Activated CD4-positive, alpha-beta T cell treated with anti-CD3 and anti-CD28 coated beads, Interleukin-2, amount 50 U/mL, for 4 hours (primary cell): ENCODE results near the gene LRWD1.
"Not testable (repeated sequence)": the region's sequence is repeated elsewhere in the genome, so short reads cannot be mapped to it uniquely, and the experiment has no call there.

Experiments used
- DNase-seq, 2 experiments: peaks; one replicate each; pipeline ENCODE4 v3.0.0-alpha.2; 2020

Gene LRWD1

DNA sequence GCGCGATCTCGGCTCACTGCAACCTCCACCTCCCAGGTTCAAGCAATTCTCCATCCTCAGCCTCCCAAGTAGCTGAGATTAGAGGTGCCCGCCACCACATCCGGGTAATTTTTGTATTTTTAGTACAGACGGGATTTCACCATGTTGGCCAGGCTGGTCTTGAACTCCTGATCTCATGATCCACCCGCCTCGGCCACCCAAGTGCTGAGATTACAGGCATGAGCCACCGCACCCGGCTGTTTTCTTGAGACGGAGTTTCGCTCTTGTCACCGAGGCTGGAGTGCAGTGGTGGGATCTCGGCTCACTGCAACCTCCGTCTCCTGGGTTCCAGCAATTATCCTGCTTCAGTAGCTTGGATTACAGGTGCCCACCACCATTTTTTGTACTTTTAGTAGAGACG lies 33.5 kb downstream of the LRWD1 start:
- not testable (repeated sequence) for DNase-seq

GRCh38 chr7:102503141-102503540 lies 38.4 kb downstream of the LRWD1 start:
- DNase-seq = not testable (repeated sequence)

DNA sequence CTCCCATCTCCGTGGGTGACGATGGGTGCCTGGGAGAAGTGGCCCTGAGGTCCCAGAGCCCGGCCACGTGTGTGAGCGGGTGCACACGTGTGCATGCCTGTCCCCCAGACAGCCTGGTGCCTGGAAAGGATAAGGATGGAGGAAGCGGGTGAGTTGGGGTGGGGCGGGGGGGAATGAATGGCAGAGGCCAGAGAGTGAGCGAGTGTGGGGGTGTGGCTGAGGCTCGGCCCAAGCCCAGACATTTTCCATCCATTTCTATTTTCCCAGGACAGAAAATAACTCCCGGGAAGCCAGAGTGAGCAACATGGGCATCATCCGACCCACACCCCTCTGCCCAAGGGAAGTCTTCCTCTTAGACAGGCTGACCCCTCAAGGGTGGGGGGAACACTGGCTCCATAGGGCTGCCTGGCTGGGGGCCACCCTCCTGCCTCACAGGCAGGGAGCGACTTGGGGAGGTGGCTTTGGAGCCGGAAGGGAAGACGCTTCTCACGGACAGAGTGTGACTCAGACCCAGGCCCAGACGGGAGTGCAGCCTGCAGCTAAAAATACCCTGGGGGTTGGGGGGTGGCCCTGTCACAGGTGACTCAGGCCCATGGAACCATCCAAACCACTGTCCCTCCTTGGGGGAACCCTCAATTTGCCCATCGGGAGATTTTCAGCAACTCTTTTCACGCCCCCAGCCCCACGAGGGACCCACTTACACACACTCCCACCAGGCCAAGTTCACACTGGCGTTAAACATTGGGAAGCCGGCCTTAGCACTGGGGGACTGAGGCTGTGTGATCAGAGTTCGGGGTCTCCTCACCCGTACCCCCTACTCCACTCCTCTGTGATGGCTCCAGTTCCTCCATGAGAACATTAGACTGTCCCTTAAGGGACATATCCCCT lies 40.8 kb downstream of the LRWD1 start:
- not testable (repeated sequence) for DNase-seq

GRCh38 chr7:102507410-102508088 lies 42.8 kb downstream of the LRWD1 start:
- DNase-seq = not testable (repeated sequence)

GRCh38 chr7:102510575-102510974 lies 45.8 kb downstream of the LRWD1 start:
- DNase-seq = not testable (repeated sequence)

DNA sequence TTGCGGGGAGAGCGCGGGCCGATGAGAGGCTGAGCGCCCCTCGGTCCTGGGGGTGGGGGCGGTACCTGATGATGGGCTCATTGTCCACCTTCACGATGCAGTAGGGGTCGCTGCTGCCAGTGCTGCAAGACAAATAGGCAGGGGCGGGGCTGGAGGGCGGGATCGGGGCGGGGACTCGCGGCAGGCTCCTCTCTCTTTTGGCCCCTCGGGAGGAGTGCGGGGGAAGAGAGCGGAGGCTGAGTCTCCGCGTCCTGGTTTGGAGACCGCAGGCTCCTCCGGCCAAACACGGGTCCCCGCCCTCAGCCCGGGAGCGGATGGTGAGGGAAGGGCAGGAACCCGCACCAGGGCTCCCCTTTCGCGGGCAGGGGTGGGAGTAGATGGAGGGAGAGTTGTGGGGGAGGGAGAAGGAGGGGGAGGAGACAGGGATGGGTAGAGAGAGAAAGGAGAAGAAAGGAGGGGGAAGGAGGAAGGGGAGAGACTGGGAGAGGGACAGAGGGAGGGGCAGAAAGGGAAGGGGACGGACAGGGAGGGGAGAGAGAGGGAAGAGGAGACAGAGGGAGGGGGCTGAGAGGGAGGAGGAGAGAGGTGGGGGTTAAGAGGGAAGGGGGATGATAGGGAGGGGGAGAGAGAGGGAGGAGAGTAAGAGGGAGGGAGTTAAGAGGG lies 47.2 kb downstream of the LRWD1 start:
- not testable (repeated sequence) for DNase-seq

DNA sequence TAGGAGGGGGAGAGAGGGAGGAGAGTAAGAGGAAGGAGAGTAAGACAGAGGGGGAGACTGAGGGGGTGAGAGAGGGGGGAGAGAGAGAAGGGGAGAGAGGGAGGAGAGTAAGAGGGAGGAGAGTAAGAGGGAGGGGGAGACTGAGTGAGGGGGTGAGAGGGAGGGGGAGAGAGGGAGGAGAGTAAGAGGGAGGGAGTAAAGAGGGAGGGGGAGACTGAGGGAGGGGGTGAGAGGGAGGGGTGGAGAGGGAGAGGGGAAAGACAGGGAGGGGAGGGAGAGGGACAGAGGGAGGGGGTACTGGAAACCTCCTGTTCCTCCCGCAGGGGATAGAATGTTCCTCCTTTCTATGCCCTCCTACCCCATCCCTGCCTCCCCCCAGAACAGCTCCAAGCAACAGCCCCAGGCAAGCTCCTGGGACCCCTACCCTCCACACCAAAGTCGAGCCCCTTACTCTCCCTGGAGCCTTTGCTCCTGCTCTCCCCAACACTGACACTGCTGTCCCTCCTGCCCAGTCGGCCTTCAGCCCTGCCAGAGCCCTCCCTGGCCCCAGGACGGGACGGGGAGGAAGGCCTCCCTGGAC lies 47.9 kb downstream of the LRWD1 start:
- DNase-seq = not testable (repeated sequence)

DNA sequence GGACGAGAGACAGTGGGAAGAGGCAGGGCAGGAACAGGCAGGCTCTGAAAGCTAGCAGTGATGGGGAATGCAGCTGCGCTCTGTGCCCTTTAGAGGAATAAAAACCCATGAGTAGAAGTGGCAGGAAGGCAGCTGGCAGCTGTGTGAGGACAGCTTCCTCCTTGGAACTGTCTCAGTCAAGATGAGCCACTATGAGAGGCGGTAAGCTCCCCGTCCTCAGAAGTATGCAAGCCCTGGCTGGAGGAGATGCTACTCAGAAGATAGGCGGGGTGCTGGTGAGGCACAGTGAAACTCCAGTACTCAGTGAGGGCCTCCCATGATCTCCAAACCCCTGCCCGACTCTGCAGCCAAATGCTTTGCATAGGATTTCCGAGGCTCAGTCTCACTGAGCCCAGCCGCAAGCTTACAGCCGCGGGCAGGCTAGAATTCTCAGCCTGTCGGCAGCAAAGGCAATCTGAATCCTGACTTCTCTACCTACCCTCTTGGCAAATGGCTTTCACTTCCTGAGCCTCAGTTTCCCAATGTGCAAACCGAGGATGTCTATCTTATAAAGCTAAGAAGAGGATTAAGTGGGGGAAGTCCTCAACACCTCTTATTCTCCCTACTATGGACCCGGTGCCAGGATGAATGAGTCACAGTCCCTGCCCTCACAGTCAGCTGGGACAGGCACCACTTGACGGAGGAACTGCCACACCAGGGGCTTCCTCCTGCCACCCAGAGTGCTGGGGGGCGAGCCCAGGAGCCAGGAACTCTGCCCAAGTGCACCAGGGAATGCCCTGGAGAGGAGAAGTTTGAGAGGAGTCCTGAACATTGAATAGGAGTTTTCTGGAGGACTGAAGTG lies 50.3 kb downstream of the LRWD1 start:
- not testable (repeated sequence) for DNase-seq

DNA sequence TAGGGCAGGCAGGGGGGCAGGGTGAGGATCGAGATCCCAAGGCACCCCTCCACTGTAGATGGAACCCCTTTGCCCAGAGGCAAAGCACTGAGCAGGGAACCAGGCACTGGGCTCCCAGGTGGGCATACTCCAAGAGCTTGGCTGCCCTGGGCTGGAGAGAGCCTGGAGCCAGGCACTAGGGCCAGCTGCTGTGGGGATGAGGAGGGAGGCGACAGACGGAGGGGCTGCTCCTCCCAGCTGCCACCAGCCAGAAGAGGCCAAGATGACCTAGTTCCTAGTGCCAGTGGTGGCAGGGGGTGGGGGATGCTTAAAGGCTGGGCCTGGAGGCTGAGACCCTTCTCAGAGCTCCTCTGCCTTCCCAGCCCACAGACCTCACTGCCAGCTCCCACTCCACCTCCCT lies 51.1 kb downstream of the LRWD1 start:
- not testable (repeated sequence) for DNase-seq

DNA sequence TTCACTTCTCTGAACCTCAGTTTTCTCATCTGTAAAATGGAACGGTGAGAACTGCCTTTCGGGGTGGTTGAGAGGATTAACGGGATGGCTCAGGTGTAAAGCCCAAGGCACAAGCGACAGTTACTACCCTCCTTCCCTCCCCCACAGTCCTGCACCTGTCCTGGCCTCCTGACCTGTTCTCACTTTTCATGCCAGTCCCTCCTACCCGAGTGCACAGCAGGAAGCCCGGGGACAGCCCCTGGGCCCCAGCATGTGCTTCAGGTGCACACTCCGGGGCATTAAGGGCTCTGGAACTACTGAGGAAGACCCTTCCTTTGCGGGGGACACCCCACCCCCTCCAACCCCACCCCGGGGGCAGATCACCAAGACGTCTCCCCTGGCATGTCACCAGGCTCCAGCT lies 52.2 kb downstream of the LRWD1 start:
- DNase-seq = not testable (repeated sequence)

DNA sequence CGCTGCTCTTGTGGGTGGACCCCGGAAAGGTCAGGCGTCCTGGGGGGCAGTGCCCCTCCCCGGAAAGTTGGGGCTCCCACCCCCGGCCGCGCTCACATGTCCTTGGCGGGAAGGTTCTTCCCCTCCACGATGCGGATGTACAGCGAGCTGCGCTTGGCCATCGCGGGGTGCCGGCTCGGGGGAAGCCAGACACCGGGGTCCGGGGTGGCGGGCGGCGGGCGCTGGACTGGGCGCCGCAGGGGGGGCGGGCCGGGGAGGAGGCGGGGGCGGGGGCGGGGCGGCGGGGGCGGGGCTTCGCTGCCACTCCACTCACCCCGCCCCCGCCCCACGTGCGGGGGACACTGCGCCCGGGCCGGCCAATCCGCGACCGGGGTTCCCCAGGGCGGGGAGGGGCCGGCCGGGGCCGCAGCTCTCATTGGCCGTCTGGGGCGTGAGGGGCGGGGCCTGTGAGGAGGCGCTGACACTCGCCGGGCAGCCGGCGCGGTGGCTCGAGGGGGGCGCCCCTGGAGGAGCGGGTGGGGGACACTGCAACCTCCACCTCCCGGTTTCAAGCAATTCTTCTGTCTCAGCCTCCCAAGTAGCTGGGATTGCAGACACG lies 52.9 kb downstream of the LRWD1 start, which contains the start of gene RASA4B:
RASA4B (minus strand) TSS at position 228 of the 598 bp plus-strand sequence; CDS start at position 161, 67 bp downstream.
- DNase-seq = not testable (repeated sequence)

DNA sequence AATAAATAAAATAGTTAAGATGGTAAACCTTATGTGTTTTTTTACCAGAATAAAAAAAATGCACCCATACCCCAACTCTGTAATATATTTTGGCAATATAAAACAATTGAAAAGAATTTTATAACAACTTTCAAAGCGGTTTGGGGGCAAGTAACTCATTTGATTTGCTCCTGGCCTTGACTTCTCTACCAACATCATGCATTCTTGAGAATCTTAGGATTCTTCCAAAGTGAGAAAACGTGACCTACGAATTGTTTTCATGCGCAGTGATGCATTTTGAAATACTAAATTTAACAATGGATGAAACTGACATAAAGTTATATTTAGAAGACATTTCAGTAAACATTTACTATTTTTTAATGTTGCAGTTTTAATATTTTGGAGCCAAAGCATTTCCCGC lies 56.0 kb downstream of the LRWD1 start:
- DNase-seq = not testable (repeated sequence)
